GM19023 (cell line): ENCODE results near the gene IL17RC.

Experiments
- ATAC-seq: cut with Tn5 transposase; IDR thresholded peaks from one replicate; pipeline ENCODE4 v1.9.1; 2021; ENCODE audit warnings: mild to moderate bottlenecking, moderate library complexity; ENCODE audit not compliant: unreplicated experiment

Gene IL17RC

GRCh38 chr3:9976721-9977709 is 60.1 kb downstream of the IL17RC start:
- ATAC-seq = no peak

- ATAC-seq = no peak
Observed at GRCh38 chr3:9978710-9979305, 61.9 kb downstream of the IL17RC start.

GRCh38 chr3:9980251-9980650 is 63.4 kb downstream of the IL17RC start:
- no peak for ATAC-seq
